Activated B cell treated with CpG ODN at 0.5 μM for 24 hours (primary cell): ENCODE results near the gene DCP2. TPM values are rescaled to one million over a fixed set of nuclear protein-coding genes. Genes with fewer than 3 reads are reported as not detected.

Source experiments
- ATAC-seq: fragments of 200-7000 bp; cut with Tn5 transposase; one replicate; pipeline ENCODE4 v1.10.0; 2021; ENCODE audit warnings: low read depth, mild to moderate bottlenecking, moderate library complexity
- CTCF ChIA-PET: fragments of 350-600 bp; sonication (Branson Sonifier 250); formaldehyde crosslinking; loops from one replicate; lab custom pipeline; 2021; ENCODE audit warnings: antibody characterized with exemption; lab: Charles Lee
- POLR2A ChIA-PET: fragments of 350-600 bp; sonication (Branson Sonifier 250); formaldehyde crosslinking; loops from one replicate; lab custom pipeline; 2021; ENCODE audit warnings: antibody characterized with exemption; lab: Charles Lee
- DNase-seq: peaks from one replicate; pipeline ENCODE4 v3.0.0; 2022
- H3K27ac Mint-ChIP-seq: one replicate; pipeline ENCODE4 v1.8.0; 2020; ENCODE audit warnings: mixed read lengths
- H3K27me3 Mint-ChIP-seq: one replicate; pipeline ENCODE4 v1.8.0; 2021; ENCODE audit warnings: mixed read lengths
- H3K36me3 Mint-ChIP-seq: one replicate; pipeline ENCODE4 v1.8.0; 2021; ENCODE audit warnings: low read depth, mixed read lengths
- H3K4me1 Mint-ChIP-seq: one replicate; pipeline ENCODE4 v1.8.0; 2021; ENCODE audit warnings: mixed read lengths
- H3K4me3 Mint-ChIP-seq: one replicate; pipeline ENCODE4 v1.8.0; 2020; ENCODE audit warnings: mild to moderate bottlenecking, mixed read lengths
- H3K9me3 Mint-ChIP-seq: one replicate; pipeline ENCODE4 v1.8.0; 2020; ENCODE audit warnings: mixed read lengths
- CTCF ChIP-seq: fragments of 200-600 bp; IDR thresholded peaks from one replicate; pipeline ENCODE4 v1.8.0; 2022; ENCODE audit warnings: antibody characterized with exemption, mild to moderate bottlenecking
- intact Hi-C: fragments of 100-400 bp; cut with micrococcal nuclease; formaldehyde crosslinking; loops from one replicate; pipeline ENCODE4 v1.15.1; 2024
- total RNA-seq: library from RNA; stranded (reverse); gene quantifications from 2 replicates; pipeline ENCODE4 v1.2.3, GENCODE V29; 2022

Gene DCP2
- total RNA-seq, 1 donor from 2014 or later = 56.0 TPM

- DNase-seq (no peak), ATAC-seq (no peak)
- no peaks in the 10 kb centered on the region for H3K9me3 Mint-ChIP-seq
- CTCF ChIA-PET = interaction anchor here (1.0 to 3.5 kb wide), 3 partner anchors 16 to 534 kb away, joined by 3 to 22 read pairs (median 5); partner anchors contain the start of gene YTHDC2
- H3K27ac Mint-ChIP-seq = no peak overlapping the region
- H3K4me3 Mint-ChIP-seq = no peak overlapping the region
- peaks cover 71% of the 10 kb centered on the region for H3K4me1 Mint-ChIP-seq
- intact Hi-C loops = loop anchor here (5.0 kb wide), 1 partner anchor 457 kb away; no protein-coding TSS in a partner anchor
- TF ChIP-seq CTCF = no peak
- no peaks in the 10 kb centered on the region for H3K27me3 Mint-ChIP-seq
- H3K36me3 Mint-ChIP-seq = peaks cover 47% of the 10 kb centered on the region
- POLR2A ChIA-PET = no interaction called here
Observed at GRCh38 chr5:112979723-112980122, 3.1 kb downstream of the DCP2 start.

GRCh38 chr5:112983363-112983762 is 6.8 kb downstream of the DCP2 start:
- ChIA-PET POLR2A (no interaction called here), CTCF (interaction anchor here (2.6 kb wide), 1 partner anchor 13 kb away, joined by 9 read pairs; no protein-coding TSS in a partner anchor)
- H3K9me3 Mint-ChIP-seq = no peaks in the 10 kb centered on the region
- peaks cover 47% of the 10 kb centered on the region for H3K36me3 Mint-ChIP-seq
- no peak overlapping the region for H3K4me3 Mint-ChIP-seq
- H3K4me1 Mint-ChIP-seq = peaks cover 45% of the 10 kb centered on the region
- ATAC-seq = no peak
- intact Hi-C loops = no loop called here
- no peak overlapping the region for H3K27ac Mint-ChIP-seq
- TF ChIP-seq CTCF = no peak
- H3K27me3 Mint-ChIP-seq = no peaks in the 10 kb centered on the region
- DNase-seq = no peak

- DNase-seq (no peak), ATAC-seq (no peak)
- Mint-ChIP-seq H3K27ac (no peak overlapping the region), H3K27me3 (no peaks in the 10 kb centered on the region), H3K4me3 (no peak overlapping the region), H3K4me1 (peaks cover 23% of the 10 kb centered on the region), H3K9me3 (no peaks in the 10 kb centered on the region), H3K36me3 (peaks cover 60% of the 10 kb centered on the region)
- intact Hi-C loops = no loop called here
- no peak for TF ChIP-seq CTCF
- ChIA-PET POLR2A (interaction anchor here (1.4 kb wide), 1 partner anchor 10 kb away, joined by 3 read pairs; the partner anchor contains the start of gene DCP2), CTCF (no interaction called here)
Observed at GRCh38 chr5:112986224-112986623, 9.6 kb downstream of the DCP2 start.

GRCh38 chr5:112995764-112996618 is 19.4 kb downstream of the DCP2 start:
- POLR2A ChIA-PET = interaction anchor here (0.8 to 1.0 kb wide), 2 partner anchors 20 to 517 kb away, joined by 5 to 6 read pairs; partner anchors contain the start of genes DCP2 and YTHDC2
- H3K27ac Mint-ChIP-seq = no peak overlapping the region
- peak; percentile 31 for DNase-seq

More at GRCh38 chr5:112995764-112996618, 19.4 kb downstream of the DCP2 start:
- ATAC-seq = peak; percentile 74
- peak; percentile 81 for TF ChIP-seq CTCF
- intact Hi-C loops = loop anchor here (1.0 to 10.0 kb wide), 5 partner anchors 334 to 1459 kb away; partner anchors contain the start of gene YTHDC2
- peaks cover 11% of the 10 kb centered on the region for H3K4me1 Mint-ChIP-seq
- H3K9me3 Mint-ChIP-seq = no peaks in the 10 kb centered on the region
- no peak overlapping the region for H3K4me3 Mint-ChIP-seq
- peaks cover 66% of the 10 kb centered on the region for H3K36me3 Mint-ChIP-seq
- CTCF ChIA-PET = interaction anchor here (0.8 to 2.9 kb wide), 23 partner anchors 9 to 616 kb away, joined by 3 to 39 read pairs (median 6); partner anchors contain the start of genes DCP2, REEP5, SRP19 and YTHDC2
- no peaks in the 10 kb centered on the region for H3K27me3 Mint-ChIP-seq
